ENCODE data around the gene UBL4B. TPM values are rescaled to one million over a fixed set of nuclear protein-coding genes. Genes with fewer than 3 reads are reported as not detected.

UBL4B gene
- total RNA-seq, 1 donor from 2014 or later: not detected

DNA sequence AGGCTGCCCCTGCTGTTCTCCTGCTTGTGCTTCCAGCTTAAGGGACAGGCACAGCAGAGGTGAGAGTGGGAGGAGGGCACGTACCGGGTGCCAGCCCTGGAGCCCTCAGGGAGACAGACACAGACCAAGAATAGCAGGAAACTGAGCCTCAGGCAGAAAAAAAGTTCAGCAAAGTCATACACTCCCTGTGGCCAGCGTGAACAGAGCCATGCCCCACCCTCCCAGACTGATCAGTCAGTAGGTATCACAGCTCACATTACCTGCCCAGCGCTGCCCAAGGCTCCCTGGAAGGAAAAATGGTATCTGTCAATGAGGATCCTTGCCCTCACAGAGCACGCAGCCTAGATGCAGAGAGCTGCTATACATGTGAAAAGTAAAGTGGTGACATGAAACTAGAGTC lies 1.3 kb downstream of the UBL4B start:
- no peak for DNase-seq (ENCODE audit: low spot score)

DNA sequence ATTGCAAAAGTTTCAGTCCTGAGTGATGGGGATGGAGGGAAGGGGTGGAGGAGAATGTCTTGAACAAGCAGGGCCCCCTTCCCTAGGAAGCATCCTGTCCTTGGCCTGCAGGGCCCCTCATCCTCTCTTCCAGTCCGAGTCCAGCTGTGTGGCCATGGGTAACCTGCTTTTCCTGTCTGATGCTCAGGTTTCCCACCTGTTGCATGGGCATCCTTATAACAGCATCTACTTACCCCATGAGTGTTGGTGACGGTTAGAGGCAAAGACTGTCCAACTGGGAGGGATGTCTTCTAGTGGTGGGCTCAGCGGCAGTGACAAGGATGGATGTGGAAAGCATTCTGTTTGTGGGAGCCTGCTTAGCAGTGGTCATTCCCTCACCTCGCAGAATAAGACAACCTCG lies 1.9 kb downstream of the UBL4B start:
- DNase-seq (ENCODE audit: low spot score): no peak

GRCh38 chr1:110114784-110115183 lies 2.5 kb downstream of the UBL4B start:
- no peak for DNase-seq (ENCODE audit: low spot score)

- no peak for DNase-seq (ENCODE audit: low spot score)
Measured at GRCh38 chr1:110118636-110119396, 6.6 kb downstream of the UBL4B start.

GRCh38 chr1:110119843-110120242 lies 7.6 kb downstream of the UBL4B start:
- DNase-seq (ENCODE audit: low spot score): no peak

DNA sequence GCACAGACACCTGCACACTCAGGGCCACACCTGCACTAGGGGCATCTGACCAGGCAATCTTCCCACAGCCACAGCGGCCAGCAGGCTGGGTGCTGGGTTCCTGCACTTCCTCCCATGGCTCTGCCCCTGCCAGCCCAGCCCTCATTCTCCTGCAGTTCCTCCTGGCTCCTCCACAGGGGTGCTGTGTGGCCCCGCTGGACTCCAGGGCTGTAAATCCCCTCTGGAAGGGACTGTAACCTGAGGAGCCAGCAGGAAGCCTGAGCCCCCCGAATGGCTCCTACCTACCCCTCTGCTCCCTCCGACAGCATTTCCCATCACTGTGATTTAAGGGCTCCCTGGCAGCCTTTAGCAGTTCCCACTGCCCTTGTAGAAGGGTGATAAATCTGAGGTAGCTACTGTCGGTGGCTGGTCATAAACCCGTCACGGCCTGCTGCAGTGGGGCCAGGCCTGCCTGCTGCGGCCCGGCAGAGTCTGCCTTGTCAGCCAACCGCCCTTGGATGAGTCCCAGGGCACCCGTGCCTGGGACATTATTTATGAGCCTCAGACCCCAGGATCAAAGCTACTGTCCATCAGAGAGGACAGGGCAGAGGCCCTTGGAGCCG lies 8.8 kb downstream of the UBL4B start:
- peak; percentile 38 for DNase-seq (ENCODE audit: low spot score)

DNA sequence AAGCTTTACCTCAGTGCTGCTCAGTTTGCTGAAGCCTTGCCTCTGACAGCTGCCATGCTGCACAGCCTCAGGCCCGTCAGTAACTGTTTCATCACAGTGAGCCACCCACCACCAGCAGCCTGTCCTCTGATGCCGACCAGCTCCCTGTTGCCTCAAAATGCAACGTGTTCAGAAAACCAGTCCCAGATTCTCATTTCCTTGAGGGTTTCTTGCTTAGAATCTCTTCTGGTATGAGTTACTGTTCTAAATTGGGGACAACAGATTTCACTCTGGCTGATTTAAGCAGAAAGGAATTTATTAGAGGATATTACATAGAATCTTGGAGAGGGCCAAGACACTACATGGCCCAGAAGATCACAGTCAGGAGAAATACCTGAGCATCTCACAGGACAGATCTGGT lies 11.0 kb downstream of the UBL4B start:
- peak; percentile 22 for DNase-seq (ENCODE audit: low spot score)

GRCh38 chr1:110125810-110126209 lies 13.6 kb downstream of the UBL4B start:
- DNase-seq (ENCODE audit: low spot score): no peak

DNA sequence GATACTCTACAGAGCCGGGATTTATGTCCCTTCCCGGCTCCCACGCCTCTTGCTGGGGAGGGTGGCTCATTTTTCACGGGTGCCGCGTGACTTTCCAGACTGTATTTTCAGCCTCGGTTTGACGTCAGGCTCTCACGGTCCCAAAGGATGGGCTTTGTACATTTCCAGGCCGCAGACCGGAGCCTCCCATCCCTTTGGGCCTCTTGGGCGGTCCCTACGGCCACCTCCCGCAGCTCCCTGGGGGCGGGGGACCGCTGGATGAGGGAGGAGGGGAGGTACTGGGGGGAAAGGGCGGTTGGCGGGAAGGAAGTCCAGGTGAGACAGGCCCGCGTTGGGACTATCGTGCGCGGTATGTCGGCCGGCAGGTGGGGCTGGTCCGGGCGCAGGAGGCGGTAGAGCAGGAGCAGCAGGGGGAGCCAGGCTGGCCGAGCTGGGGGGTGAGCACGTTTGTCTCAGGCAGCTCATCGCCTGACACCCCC lies 17.9 kb downstream of the UBL4B start:
- peak; percentile 48 for DNase-seq (ENCODE audit: low spot score)

- no peak for DNase-seq (ENCODE audit: low spot score)
Measured at GRCh38 chr1:110130989-110131388, 18.7 kb downstream of the UBL4B start.

GRCh38 chr1:110132682-110133081 lies 20.4 kb downstream of the UBL4B start:
- no peak for DNase-seq (ENCODE audit: low spot score)

DNA sequence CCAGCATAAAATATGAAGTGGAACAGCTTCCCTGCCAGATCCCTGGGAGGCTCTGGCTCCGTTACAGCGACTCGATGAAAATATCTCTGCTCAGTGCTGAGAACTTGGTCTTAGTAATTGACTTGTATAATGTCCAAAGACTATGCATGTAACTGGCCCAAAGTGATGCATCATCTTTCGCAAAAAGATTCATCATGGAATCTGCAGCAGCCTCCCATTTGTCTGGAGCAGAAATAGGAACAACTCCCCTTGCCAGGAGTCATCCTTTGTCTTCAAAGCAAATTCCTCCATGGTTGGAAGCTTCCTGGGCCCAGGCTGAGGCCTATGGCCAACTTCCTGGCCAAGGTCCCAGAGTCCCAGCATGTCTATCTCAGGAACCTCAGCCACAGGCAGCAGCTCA lies 21.2 kb downstream of the UBL4B start:
- no peak for DNase-seq (ENCODE audit: low spot score)

DNA sequence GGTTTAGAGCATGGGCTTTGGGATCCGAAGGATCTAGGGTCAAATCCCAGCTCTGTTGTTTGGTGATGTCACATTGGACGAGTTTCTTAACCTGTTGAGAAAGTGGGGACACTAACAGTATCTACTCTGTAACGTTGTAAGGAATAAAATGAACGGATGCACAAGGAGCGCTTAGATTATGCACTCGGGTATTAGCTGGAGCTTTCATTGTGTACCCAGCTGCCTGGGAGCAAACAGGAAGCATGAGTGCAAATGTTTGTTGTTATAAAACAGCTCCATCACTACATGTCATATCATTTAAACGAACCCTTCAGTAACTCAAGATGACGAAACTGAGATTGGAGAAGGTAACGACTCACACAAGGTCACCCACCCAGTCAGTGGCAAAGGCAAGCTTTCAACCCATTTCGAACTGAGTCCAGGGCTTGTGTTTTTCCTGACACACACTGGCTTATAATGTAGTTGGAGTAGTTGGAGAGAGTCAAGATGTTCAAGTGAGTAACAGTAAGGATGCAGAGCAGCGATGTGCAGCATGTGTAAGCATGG lies 21.9 kb downstream of the UBL4B start:
- DNase-seq (ENCODE audit: low spot score): no peak

DNA sequence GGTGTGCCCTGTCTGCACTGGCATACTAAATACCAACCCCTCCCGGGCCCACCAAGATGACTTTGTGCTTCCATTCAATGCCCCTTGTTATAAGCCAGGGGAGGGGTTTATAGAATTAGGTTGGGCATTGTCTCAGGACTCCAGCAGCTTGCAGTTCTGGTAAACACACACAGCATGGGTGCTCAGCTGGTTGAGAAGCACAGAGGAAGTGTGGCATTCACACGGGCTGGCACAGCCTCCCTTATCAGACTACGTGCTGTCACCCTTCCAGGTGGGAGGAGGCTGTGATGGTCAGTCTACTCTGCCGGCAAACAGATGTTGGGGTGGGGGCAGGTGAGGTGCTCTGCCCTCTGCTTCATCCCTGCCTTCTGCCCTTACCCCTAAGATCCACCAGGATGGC lies 23.0 kb downstream of the UBL4B start:
- DNase-seq (ENCODE audit: low spot score): no peak

DNA sequence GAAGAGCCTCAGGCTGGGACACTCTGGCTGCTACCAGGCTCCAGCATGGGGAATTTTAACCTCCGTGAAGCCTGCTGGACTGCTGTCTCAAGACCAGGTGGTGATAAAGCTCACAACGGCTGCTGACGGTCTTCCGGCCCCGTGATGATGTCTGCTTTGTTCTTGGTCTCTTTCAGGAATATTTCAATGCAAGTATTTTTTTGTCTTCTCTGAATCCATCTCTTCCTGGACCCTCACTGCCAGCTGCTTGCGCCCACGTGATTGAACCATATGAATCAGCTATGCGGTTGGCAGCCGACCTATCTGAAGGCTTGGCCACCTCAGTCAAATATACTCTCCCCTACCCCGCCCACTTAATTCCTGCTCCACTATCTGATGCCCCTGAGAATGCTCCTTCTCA lies 23.4 kb downstream of the UBL4B start:
- DNase-seq (ENCODE audit: low spot score): no peak

DNA sequence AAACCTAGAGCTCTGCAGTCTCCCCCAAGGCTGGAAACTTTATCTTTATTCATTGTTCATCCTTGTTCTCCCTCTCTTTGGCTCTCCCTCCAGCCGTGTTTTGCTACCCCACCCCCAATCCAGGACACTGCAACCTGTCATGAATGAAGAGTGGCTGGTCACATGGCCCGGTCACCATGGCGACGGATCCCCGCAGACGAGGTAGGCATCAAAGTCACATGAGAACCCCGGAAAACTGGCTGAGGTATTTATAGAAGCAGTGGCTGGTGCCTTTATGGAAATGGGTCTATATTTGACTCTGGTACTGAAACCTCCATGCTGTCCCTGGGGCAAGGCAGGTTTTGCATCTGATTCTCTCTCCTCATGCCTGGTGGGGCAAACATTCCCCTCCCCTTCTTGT lies 24.7 kb downstream of the UBL4B start:
- DNase-seq (ENCODE audit: low spot score): no peak

DNA sequence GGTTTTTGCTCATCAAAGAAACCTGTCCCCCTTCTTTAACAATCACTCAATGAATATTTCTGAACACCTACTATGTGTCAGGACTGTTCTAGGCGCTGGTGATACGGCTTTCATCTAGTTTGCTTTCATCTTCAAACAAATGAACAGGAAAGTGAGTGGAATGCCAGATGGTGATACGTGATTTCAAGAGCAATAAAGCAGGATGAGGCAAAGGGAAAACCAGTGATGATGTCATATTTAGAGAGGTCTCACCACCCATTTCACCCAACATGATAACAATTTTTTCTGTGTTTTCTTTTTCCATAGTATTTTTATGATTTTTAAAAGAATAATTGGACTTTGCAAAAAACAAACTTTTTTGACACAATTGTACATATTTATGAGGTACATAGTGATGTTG lies 26.7 kb downstream of the UBL4B start:
- DNase-seq (ENCODE audit: low spot score): no peak

DNA sequence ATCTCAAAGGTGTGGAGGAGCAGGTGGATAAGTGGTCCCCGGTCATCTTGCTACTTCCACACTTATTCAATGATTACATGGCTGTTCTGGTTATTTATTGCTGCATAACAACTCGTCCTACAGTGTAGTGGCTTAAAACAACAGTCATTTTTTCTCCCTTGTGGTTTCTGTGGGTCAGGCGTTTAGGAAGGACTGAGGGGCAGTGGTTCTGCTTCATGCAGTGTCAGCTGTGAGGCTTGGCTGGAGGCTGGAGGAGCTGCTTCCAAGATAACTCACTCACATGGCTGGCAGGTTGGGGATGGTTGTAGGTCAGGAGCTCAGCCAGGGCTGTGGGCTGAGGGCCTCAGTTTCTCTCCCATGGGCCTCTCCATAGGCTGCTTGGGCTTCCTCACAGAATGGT lies 32.1 kb downstream of the UBL4B start:
- no peak for DNase-seq (ENCODE audit: low spot score)

DNA sequence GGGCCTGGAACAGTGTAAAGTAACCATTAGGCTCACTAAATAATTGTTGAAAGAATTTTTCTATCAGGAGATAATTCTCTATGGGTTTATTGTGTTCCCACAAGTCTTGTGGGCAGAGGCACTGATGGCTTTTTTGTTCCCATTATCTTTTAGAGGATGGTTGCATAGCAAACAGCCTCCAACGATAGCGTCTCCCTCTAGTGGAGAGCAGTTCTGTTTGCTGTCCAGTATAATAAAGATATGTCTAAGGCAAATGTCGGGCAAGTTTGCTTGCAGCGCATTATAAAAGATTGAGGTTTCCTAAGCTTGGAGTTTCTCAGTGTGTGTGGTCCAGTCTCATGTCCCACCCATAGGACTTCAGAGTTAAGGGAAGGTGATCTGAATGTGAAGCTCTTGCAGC lies 36.7 kb downstream of the UBL4B start:
- DNase-seq (ENCODE audit: low spot score): no peak

DNA sequence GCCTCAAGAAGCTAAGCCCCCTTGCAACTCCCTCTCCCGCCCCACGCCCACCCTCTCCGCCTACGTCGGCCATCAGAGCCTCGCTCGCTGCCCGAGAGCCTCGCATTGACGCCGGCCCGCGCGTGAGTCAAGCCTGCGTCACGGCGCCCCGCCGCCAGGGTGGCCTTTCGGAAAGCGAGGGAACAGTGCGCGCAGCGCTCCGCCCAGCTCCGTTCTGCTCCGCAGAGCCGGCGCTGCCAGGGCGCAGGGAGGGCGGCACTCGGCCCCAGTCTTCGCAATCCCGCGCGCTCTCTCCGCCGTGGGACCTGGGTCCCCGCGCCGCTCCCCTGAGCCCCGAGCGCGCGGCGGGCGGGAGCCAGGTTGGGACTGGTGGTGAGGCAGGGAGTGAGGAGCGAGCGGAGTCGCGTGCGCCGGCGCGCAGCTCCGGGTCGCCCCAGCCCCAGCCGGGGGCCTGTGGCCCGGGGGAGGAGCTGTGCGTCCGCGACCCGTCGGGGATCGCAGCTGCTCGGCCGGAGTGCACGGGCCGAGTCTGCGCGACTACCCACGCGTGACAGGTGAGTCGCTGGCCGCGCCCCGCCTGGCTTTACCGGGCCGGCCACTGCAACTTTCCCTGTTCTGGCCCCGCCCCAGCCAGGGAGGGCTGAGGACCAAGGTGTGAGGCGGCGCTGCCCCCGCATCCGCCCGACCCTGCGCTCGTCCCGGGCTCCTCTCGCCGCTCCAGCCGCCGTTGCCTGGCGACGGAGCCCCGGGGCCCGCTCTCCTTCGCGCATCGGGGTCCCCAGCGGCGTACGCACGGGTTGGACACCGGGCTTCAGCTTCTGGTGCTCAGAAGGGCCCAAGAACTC lies 38.3 kb downstream of the UBL4B start, which contains the start of gene SLC6A17:
Gene SLC6A17 (plus strand): TSS at position 165 of the 845 bp plus-strand sequence. CDS start 16,436 bp downstream, outside the sequence.
- no peak for DNase-seq (ENCODE audit: low spot score)

GRCh38 chr1:110151175-110151669 lies 39.0 kb downstream of the UBL4B start:
- no peak for DNase-seq (ENCODE audit: low spot score)
